ENCODE data around the gene ERG.

ERG gene

DNA sequence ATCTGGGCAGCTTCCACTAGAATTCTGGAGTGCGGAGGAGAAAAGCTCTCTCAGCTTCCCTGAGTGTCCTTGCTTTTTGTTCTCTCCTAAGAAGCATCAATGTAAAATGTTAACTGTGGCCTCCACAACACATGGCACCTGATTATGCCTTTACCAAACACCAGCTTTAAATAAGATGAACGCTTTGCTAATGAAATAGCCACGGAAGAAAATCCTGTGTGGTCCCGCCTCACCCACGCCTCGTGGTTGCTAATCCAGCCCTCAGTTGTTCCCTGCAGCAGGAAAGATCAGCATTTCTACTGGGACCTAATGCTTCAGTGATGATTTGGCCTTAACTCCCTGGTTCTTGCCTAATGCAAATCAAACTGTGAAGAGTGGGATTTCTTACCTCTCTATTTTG lies 1.8 kb upstream of the ERG start:
- no peak for DNase-seq (ENCODE audit: low read depth in 1 of 2, low spot score in 1 of 2)
- Histone ChIP-seq H3K27ac (replicated peaks) (no peak overlapping the region), H3K4me3 (replicated peaks; ENCODE audit: insufficient read depth, low read length) (no peak overlapping the region), H3K27me3 (ENCODE audit: insufficient read depth, poor library complexity, severe bottlenecking) (no peaks in the 10 kb centered on the region)
- TF ChIP-seq GABPA (IDR thresholded peaks at IDR 0.05; ENCODE audit: low read depth) (no peak), REST (IDR thresholded peaks at IDR 0.05; ENCODE audit: insufficient replicate concordance, low read depth) (no peak), POLR2AphosphoS5 (IDR thresholded peaks at IDR 0.05; ENCODE audit: low read depth) (no peak), SPI1 (IDR thresholded peaks at IDR 0.05; ENCODE audit: borderline replicate concordance, low read depth) (no peak), CTCF (IDR thresholded peaks at IDR 0.05; ENCODE audit: insufficient read depth, low read length) (no peak)

GRCh38 chr21:38499296-38499695 lies 1.0 kb upstream of the ERG start:
- Histone ChIP-seq H3K4me3 (replicated peaks; ENCODE audit: insufficient read depth, low read length) (no peak overlapping the region), H3K27ac (replicated peaks) (no peak overlapping the region), H3K27me3 (ENCODE audit: insufficient read depth, poor library complexity, severe bottlenecking) (no peaks in the 10 kb centered on the region)
- no peak for TF ChIP-seq CTCF (IDR thresholded peaks at IDR 0.05; ENCODE audit: insufficient read depth, low read length)
- no peak for TF ChIP-seq SPI1 (IDR thresholded peaks at IDR 0.05; ENCODE audit: borderline replicate concordance, low read depth)
- no peak for TF ChIP-seq GABPA (IDR thresholded peaks at IDR 0.05; ENCODE audit: low read depth)
- no peak for DNase-seq (ENCODE audit: low read depth in 1 of 2, low spot score in 1 of 2)

- Histone ChIP-seq H3K27ac (replicated peaks) (no peak overlapping the region), H3K4me3 (replicated peaks; ENCODE audit: insufficient read depth, low read length) (no peak overlapping the region)
- TF ChIP-seq SPI1 (IDR thresholded peaks at IDR 0.05; ENCODE audit: borderline replicate concordance, low read depth) (no peak), REST (IDR thresholded peaks at IDR 0.05; ENCODE audit: insufficient replicate concordance, low read depth) (no peak), CTCF (IDR thresholded peaks at IDR 0.05; ENCODE audit: insufficient read depth, low read length) (no peak), POLR2AphosphoS5 (IDR thresholded peaks at IDR 0.05; ENCODE audit: low read depth) (no peak), GABPA (IDR thresholded peaks at IDR 0.05; ENCODE audit: low read depth) (no peak)
Observed at GRCh38 chr21:38496224-38496623, 2.1 kb downstream of the ERG start.

GRCh38 chr21:38495696-38496095 lies 2.6 kb downstream of the ERG start:
- Histone ChIP-seq H3K27ac (replicated peaks) (no peak overlapping the region), H3K27me3 (ENCODE audit: insufficient read depth, poor library complexity, severe bottlenecking) (no peaks in the 10 kb centered on the region), H3K4me3 (replicated peaks; ENCODE audit: insufficient read depth, low read length) (no peak overlapping the region)
- no peak for TF ChIP-seq POLR2AphosphoS5 (IDR thresholded peaks at IDR 0.05; ENCODE audit: low read depth)
- no peak for TF ChIP-seq CTCF (IDR thresholded peaks at IDR 0.05; ENCODE audit: insufficient read depth, low read length)
- TF ChIP-seq GABPA (IDR thresholded peaks at IDR 0.05; ENCODE audit: low read depth) = no peak
- no peak for TF ChIP-seq REST (IDR thresholded peaks at IDR 0.05; ENCODE audit: insufficient replicate concordance, low read depth)
- TF ChIP-seq SPI1 (IDR thresholded peaks at IDR 0.05; ENCODE audit: borderline replicate concordance, low read depth) = no peak
- DNase-seq (ENCODE audit: low read depth in 1 of 2, low spot score in 1 of 2) = no peak

More at GRCh38 chr21:38496224-38496623, 2.1 kb downstream of the ERG start:
- H3K27me3 ChIP-seq (ENCODE audit: insufficient read depth, poor library complexity, severe bottlenecking) = no peaks in the 10 kb centered on the region
- DNase-seq (ENCODE audit: low read depth in 1 of 2, low spot score in 1 of 2) = no peak

All from HL-60 (cell line).